Measurements from ENCODE around the gene COQ8A. TPM values are rescaled to one million over a fixed set of nuclear protein-coding genes. Genes with fewer than 3 reads are reported as not detected.

Gene COQ8A
- total and polyA plus RNA-seq, 2 experiments from 2014 or later: 8.3 to 8.7 TPM

- H4K20me1 ChIP-seq (ENCODE audit: insufficient read depth): no peaks in the 10 kb centered on the region
- no peaks in the 10 kb centered on the region for H3K79me2 ChIP-seq (ENCODE audit: insufficient read depth)
- H3K36me3 ChIP-seq (ENCODE audit: low read depth): no peaks in the 10 kb centered on the region
- H2AFZ ChIP-seq: no peak overlapping the region
- no peak for DNase-seq
- 77 to 84% methylated on average over 6 of the region's 6 CpGs for WGBS, 2 experiments (ENCODE audit: low coverage in 1 of 2, low lambda C conversion rate in 2 of 2, missing lambda C conversion rate in 2 of 2)
- in situ Hi-C loops (cut with MboI): no loop called here
- H3K4me3 ChIP-seq: no peak overlapping the region
- no peak overlapping the region for H3K4me2 ChIP-seq (ENCODE audit: unreplicated experiment)
- H3F3A ChIP-seq (ENCODE audit: insufficient read depth): no peaks in the 10 kb centered on the region
- no peak overlapping the region for H3K9ac ChIP-seq
- no peak for TF ChIP-seq EZH2 (IDR thresholded peaks at IDR 0.05; ENCODE audit: insufficient read depth, poor library complexity, severe bottlenecking)
- TF ChIP-seq EZH2phosphoT487 (IDR thresholded peaks at IDR 0.05; ENCODE audit: insufficient read depth, low read depth): no peak
- H3K27ac ChIP-seq: no peak overlapping the region
- H3K27me3 ChIP-seq (replicated peaks; ENCODE audit: insufficient read depth): no peaks in the 10 kb centered on the region
- H3K9me2 ChIP-seq (ENCODE audit: insufficient read depth): no peaks in the 10 kb centered on the region
- H3K9me3 ChIP-seq (ENCODE audit: low read depth): no peaks in the 10 kb centered on the region
- H3K4me1 ChIP-seq (ENCODE audit: insufficient read depth): no peaks in the 10 kb centered on the region
These were observed 24.0 kb downstream of the COQ8A start for GRCh38 chr1:226964068-226964425.

- Histone ChIP-seq H3K4me3 (no peak overlapping the region), H3K9ac (no peak overlapping the region), H3K27ac (no peak overlapping the region), H4K20me1 (ENCODE audit: insufficient read depth) (no peaks in the 10 kb centered on the region), H3K79me2 (ENCODE audit: insufficient read depth) (no peaks in the 10 kb centered on the region), H3K4me1 (ENCODE audit: insufficient read depth) (no peaks in the 10 kb centered on the region), H3F3A (ENCODE audit: insufficient read depth) (no peaks in the 10 kb centered on the region), H2AFZ (no peak overlapping the region), H3K9me3 (ENCODE audit: low read depth) (no peaks in the 10 kb centered on the region), H3K27me3 (replicated peaks; ENCODE audit: insufficient read depth) (no peaks in the 10 kb centered on the region), H3K9me2 (ENCODE audit: insufficient read depth) (no peaks in the 10 kb centered on the region), H3K4me2 (ENCODE audit: unreplicated experiment) (no peak overlapping the region), H3K36me3 (ENCODE audit: low read depth) (no peaks in the 10 kb centered on the region)
- TF ChIP-seq EZH2phosphoT487 (IDR thresholded peaks at IDR 0.05; ENCODE audit: insufficient read depth, low read depth) (no peak), EZH2 (IDR thresholded peaks at IDR 0.05; ENCODE audit: insufficient read depth, poor library complexity, severe bottlenecking) (no peak)
- in situ Hi-C loops (cut with MboI): no loop called here
- WGBS, 2 experiments (ENCODE audit: low coverage in 1 of 2, low lambda C conversion rate in 2 of 2, missing lambda C conversion rate in 2 of 2): 89 to 90% methylated on average over 27 to 28 of the region's 29 CpGs
- DNase-seq: no peak
These were observed 24.8 kb downstream of the COQ8A start for GRCh38 chr1:226964611-226965486.

GRCh38 chr1:226965581-226966440 is 25.7 kb downstream of the COQ8A start:
- no peak overlapping the region for H2AFZ ChIP-seq
- no peaks in the 10 kb centered on the region for H3K4me1 ChIP-seq (ENCODE audit: insufficient read depth)
- H3K79me2 ChIP-seq (ENCODE audit: insufficient read depth): no peaks in the 10 kb centered on the region
- H3K9me3 ChIP-seq (ENCODE audit: low read depth): no peaks in the 10 kb centered on the region
- 80 to 83% methylated on average over 23 of the region's 23 CpGs for WGBS, 2 experiments (ENCODE audit: low coverage in 1 of 2, low lambda C conversion rate in 2 of 2, missing lambda C conversion rate in 2 of 2)
- DNase-seq: no peak
- H3K4me3 ChIP-seq: no peak overlapping the region
- no peaks in the 10 kb centered on the region for H3F3A ChIP-seq (ENCODE audit: insufficient read depth)
- no peak for TF ChIP-seq EZH2 (IDR thresholded peaks at IDR 0.05; ENCODE audit: insufficient read depth, poor library complexity, severe bottlenecking)
- TF ChIP-seq EZH2phosphoT487 (IDR thresholded peaks at IDR 0.05; ENCODE audit: insufficient read depth, low read depth): no peak
- no peaks in the 10 kb centered on the region for H3K36me3 ChIP-seq (ENCODE audit: low read depth)
- H3K4me2 ChIP-seq (ENCODE audit: unreplicated experiment): no peak overlapping the region
- in situ Hi-C loops (cut with MboI): no loop called here
- no peaks in the 10 kb centered on the region for H3K9me2 ChIP-seq (ENCODE audit: insufficient read depth)
- no peak overlapping the region for H3K9ac ChIP-seq
- no peaks in the 10 kb centered on the region for H3K27me3 ChIP-seq (replicated peaks; ENCODE audit: insufficient read depth)
- no peaks in the 10 kb centered on the region for H4K20me1 ChIP-seq (ENCODE audit: insufficient read depth)
- no peak overlapping the region for H3K27ac ChIP-seq

GRCh38 chr1:226966683-226967082 is 26.6 kb downstream of the COQ8A start:
- TF ChIP-seq EZH2 (IDR thresholded peaks at IDR 0.05; ENCODE audit: insufficient read depth, poor library complexity, severe bottlenecking) (no peak), EZH2phosphoT487 (IDR thresholded peaks at IDR 0.05; ENCODE audit: insufficient read depth, low read depth) (no peak)
- Histone ChIP-seq H3F3A (ENCODE audit: insufficient read depth) (no peaks in the 10 kb centered on the region), H3K4me2 (ENCODE audit: unreplicated experiment) (no peak overlapping the region), H3K27me3 (replicated peaks; ENCODE audit: insufficient read depth) (no peaks in the 10 kb centered on the region), H4K20me1 (ENCODE audit: insufficient read depth) (no peaks in the 10 kb centered on the region), H2AFZ (no peak overlapping the region), H3K27ac (no peak overlapping the region), H3K9me2 (ENCODE audit: insufficient read depth) (no peaks in the 10 kb centered on the region), H3K36me3 (ENCODE audit: low read depth) (no peaks in the 10 kb centered on the region), H3K79me2 (ENCODE audit: insufficient read depth) (no peaks in the 10 kb centered on the region), H3K9me3 (ENCODE audit: low read depth) (no peaks in the 10 kb centered on the region), H3K9ac (no peak overlapping the region), H3K4me3 (no peak overlapping the region), H3K4me1 (ENCODE audit: insufficient read depth) (no peaks in the 10 kb centered on the region)
- no peak for DNase-seq
- in situ Hi-C loops (cut with MboI): no loop called here
- 86 to 93% methylated on average over 4 of the region's 4 CpGs for WGBS, 2 experiments (ENCODE audit: low coverage in 1 of 2, low lambda C conversion rate in 2 of 2, missing lambda C conversion rate in 2 of 2)
